Spinal cord (tissue), 10 donors: Measurements from ENCODE around the gene GALNT2. TPM values are rescaled to one million over a fixed set of nuclear protein-coding genes. Genes with fewer than 3 reads are reported as not detected.

Source experiments
- DNase-seq, 6 donors: peaks; one replicate each; pipeline versions ENCODE4 v3.0.0 to v3.0.0-alpha.2; 2013 to 2015; ENCODE audit warnings: low spot score in 6 of 6, low read depth in 4 of 6
- H3K27ac ChIP-seq: one replicate; pipeline ENCODE4 v1.5.1; 2013; ENCODE audit warnings: low read depth, low read length, control low read depth
- H3K27me3 ChIP-seq: one replicate; pipeline ENCODE4 v1.6.1; 2013; ENCODE audit warnings: low read length; ENCODE audit not compliant: control insufficient read depth, insufficient read depth
- H3K36me3 ChIP-seq: one replicate; pipeline ENCODE4 v1.6.1; 2013; ENCODE audit warnings: low read length; ENCODE audit not compliant: control insufficient read depth, insufficient read depth
- H3K4me1 ChIP-seq: one replicate; pipeline ENCODE4 v1.6.1; 2013; ENCODE audit warnings: low read length; ENCODE audit not compliant: control insufficient read depth, insufficient read depth
- H3K4me3 ChIP-seq: one replicate; pipeline ENCODE4 v1.5.1; 2013; ENCODE audit warnings: low read depth, low read length, control low read depth
- H3K9me3 ChIP-seq: one replicate; pipeline ENCODE4 v1.6.1; 2013; ENCODE audit warnings: low read length; ENCODE audit not compliant: control insufficient read depth, insufficient read depth
- WGBS: methylation state at CpG from one replicate; pipeline ENCODE4 v1.1.5; 2013; ENCODE audit warnings: missing lambda C conversion rate; ENCODE audit not compliant: insufficient coverage; 5-methylcytosine and 5-hydroxymethylcytosine counted together
- polyA plus RNA-seq, 2 donors: library from polyadenylated mRNA; unstranded; fragments of 120-200 nt; gene quantifications; one replicate each; pipeline ENCODE4 v1.2.1, GENCODE V29; 2013; ENCODE audit not compliant: insufficient read length in 2 of 2
- total RNA-seq, 2 donors: library from RNA; depleted of rRNA in 1 of 2; stranded (reverse); fragments of 120-200 nt in 1 of 2; fragments of >200 nt in 1 of 2; gene quantifications; one replicate each; pipeline versions ENCODE4 v1.2.3 to v1.2.4, GENCODE V29; 2013 to 2014
- donor health status: healthy.

GALNT2 gene
- total and polyA plus RNA-seq, 4 donors = 34.2 to 59.4 (median 47.7) TPM

DNA sequence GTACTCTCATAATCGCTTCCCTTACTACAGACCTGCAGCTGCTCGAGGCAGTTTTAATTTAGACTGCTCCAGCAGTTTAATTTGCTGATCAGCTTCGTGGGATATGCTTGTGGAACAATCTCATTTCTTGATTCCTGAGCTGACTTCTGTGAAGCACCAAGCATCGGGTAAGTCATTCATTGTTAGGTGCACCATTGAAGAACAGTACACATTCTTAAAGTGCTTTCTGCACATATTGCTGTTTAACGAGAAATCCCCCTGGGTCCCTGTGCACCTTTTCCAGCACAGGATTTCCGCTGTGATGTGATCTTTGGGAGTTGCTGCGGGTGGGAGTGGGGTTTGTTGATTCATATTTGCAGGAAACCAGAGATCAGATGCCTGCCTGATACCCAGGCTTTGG lies 9.1 kb downstream of the GALNT2 start:
- WGBS = 73% methylated on average over 5 of the region's 7 CpGs
- Histone ChIP-seq H3K36me3 (peaks cover 3% of the 10 kb centered on the region), H3K27ac (no peak overlapping the region), H3K9me3 (no peaks in the 10 kb centered on the region), H3K4me3 (no peak overlapping the region), H3K4me1 (peaks cover 46% of the 10 kb centered on the region), H3K27me3 (no peaks in the 10 kb centered on the region)
- DNase-seq = peak in 1 of 6 donors; percentile 57

DNA sequence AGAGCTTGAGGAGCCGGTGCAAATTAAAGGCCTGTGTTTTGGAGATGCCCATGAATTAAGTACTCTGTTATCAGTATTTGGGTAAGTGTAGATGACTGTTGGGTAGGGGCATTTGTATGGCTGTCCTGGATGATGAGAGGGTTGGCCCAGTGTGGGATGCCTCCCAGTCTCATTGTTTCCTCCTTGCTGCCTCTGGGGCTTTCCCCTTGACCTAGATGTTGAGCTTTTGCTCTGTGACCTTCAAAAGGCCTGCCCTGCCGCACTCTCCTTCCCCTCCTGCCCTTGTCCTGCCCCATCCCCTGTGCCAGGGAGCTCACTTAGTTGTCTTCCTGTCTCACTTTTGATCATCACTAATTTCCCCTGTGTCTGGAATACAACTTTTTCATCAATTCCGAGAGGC lies 10.0 kb downstream of the GALNT2 start:
- Histone ChIP-seq H3K4me1 (peaks cover 43% of the 10 kb centered on the region), H3K36me3 (peaks cover 3% of the 10 kb centered on the region), H3K9me3 (no peaks in the 10 kb centered on the region), H3K27ac (no peak overlapping the region), H3K4me3 (no peak overlapping the region), H3K27me3 (no peaks in the 10 kb centered on the region)
- 94% methylated on average over 3 of the region's 3 CpGs for WGBS
- DNase-seq = no peak

DNA sequence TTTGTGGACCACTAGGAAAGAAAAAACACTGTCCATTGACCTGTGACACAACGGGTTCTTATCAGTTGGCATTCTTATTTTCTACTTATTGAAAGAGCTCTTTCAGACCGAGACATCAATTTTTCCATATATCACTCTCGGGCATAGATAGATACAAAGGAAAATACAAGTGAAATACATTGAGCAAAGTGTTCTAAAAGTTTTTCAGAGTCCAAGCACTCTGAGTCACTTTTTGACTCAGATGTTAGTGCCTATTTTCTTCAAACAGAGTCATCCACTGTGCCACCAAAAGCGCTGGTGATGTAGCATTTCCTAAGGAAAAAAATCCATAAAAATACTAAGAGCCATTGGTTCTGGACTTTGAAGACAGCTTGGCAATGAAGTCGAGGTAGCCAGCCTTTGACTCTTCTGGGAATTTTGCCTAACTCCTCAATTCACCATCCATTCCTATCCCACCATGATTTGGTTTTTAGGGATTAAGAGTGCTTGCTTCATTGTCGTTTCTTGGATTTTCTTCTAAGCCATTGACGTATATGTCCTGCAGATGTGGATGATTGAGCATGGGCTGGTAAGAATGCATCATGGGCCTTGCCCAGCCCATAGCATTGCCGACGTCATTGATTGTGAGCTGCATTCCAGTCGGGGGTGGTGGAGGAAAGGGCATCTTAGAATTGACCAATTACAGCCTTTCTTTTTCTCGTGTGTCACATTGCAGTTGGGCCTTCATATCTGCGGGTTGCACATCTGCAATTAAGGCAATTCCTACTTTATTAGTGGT lies 10.6 kb downstream of the GALNT2 start:
- no peak for DNase-seq
- Histone ChIP-seq H3K4me1 (peaks cover 43% of the 10 kb centered on the region), H3K27me3 (no peaks in the 10 kb centered on the region), H3K36me3 (peaks cover 3% of the 10 kb centered on the region), H3K4me3 (no peak overlapping the region), H3K9me3 (no peaks in the 10 kb centered on the region), H3K27ac (no peak overlapping the region)
- 83% methylated on average over 5 of the region's 12 CpGs for WGBS

DNA sequence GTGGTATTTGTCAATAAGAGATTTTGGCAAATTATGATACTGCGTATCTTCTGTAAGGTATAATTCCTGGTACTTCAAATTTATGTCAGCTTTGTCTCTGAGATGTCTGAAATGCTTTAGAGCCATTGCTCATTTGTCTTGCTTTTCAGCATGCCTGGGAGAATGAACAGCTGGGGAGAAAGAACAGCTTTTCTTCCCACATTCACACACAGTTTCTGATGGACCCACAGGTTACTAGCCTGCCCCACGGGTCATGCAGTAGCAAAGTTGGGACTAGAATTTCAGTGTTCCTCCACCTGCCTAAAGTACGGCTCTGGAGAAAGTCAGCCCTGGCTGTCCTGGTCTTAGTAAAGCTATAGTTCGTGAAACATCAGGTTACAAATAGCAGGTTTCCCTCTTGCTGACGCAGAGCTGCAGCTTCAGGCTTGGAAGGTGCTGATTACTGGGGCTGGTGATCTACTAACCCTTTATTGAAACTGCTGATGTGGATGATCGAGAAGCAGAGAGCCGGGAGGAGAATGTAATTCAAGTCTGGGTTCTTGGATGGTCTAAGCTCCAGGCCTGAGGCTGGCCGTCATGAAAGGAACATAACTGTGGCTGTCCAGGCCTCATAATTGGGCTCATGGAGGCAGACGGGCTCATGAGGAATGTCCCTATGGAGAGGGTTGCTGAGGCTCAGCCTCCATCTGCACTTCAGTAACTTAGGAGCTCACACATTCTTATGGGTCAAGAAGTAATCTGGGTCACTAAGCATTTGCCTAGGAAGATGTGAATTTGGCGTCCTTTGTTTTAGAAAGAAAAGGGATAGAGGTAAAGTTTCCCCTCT lies 12.4 kb downstream of the GALNT2 start:
- no peaks in the 10 kb centered on the region for H3K27me3 ChIP-seq
- H3K27ac ChIP-seq = no peak overlapping the region
- WGBS = 66% methylated on average over 8 of the region's 10 CpGs
- no peak overlapping the region for H3K4me3 ChIP-seq
- DNase-seq = no peak
- peaks cover 36% of the 10 kb centered on the region for H3K4me1 ChIP-seq
- no peaks in the 10 kb centered on the region for H3K9me3 ChIP-seq
- H3K36me3 ChIP-seq = peaks cover 3% of the 10 kb centered on the region

DNA sequence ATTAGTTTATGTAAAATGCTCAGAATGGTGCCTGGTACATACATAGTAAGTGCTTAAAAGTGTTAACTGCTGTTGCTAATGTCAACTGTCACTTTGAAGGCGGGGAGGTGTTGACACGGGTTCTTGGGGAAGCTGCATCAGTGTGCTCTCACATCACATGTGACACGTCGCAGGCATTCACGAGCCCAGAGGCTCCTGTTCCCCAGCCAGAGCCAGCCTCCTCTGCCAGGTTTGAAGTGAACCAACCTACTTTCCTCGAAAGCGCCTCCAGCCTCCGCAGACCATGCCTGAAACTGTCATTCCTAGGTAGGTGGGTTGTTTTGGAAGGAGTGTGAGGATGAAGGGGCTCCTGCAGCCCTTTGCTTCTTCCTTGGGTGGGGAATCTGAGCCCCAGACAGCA lies 13.8 kb downstream of the GALNT2 start:
- Histone ChIP-seq H3K9me3 (no peaks in the 10 kb centered on the region), H3K4me1 (peaks cover 28% of the 10 kb centered on the region), H3K27ac (no peak overlapping the region), H3K36me3 (peaks cover 3% of the 10 kb centered on the region), H3K27me3 (no peaks in the 10 kb centered on the region), H3K4me3 (no peak overlapping the region)
- DNase-seq = no peak
- 91% methylated on average over 2 of the region's 8 CpGs for WGBS

DNA sequence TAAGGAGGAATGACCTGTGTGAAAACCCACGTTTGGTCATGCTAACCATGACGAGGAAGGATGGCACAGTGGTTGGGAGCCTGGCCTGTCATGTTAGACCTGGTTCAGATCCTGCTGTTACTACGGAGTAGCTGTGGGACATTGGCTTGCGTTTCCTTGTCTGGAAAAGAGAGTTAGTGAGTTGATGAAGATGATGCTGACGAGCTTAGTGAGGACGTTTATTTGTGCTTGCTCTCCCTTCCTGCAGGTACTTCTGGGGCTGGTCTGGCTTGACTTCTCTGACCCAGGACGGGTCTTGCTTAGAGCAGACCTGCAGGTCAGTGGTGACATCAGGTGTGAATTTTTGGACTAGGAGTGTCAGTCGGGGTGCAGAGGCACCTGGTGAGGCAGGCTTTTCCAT lies 14.7 kb downstream of the GALNT2 start:
- no peak overlapping the region for H3K27ac ChIP-seq
- no peaks in the 10 kb centered on the region for H3K27me3 ChIP-seq
- peaks cover 25% of the 10 kb centered on the region for H3K4me1 ChIP-seq
- DNase-seq = no peak
- no peak overlapping the region for H3K4me3 ChIP-seq
- WGBS = 85% methylated on average over 8 of the region's 8 CpGs
- H3K9me3 ChIP-seq = no peaks in the 10 kb centered on the region
- peaks cover 3% of the 10 kb centered on the region for H3K36me3 ChIP-seq

DNA sequence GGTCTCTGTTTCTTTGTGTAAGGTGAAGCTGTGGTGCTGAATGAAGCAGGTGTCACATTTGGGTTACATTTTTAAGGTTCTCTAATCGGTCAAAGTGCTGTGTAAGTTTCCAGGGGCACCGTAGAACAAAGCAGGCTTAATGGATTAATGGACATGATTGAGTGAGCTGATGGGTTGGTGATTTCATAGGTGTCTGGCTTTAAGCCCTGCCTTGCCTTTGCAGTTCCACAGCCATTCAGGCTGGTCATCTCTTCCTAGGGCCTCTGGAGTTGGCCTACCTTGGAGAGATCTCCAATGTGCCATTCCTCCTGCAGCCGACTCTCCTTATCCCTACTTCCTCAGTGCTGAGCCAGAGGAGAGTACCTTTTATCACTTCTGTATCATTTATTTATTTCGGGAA lies 15.2 kb downstream of the GALNT2 start:
- no peak for DNase-seq
- WGBS = 85% methylated on average over 2 of the region's 4 CpGs
- Histone ChIP-seq H3K4me3 (no peak overlapping the region), H3K4me1 (peaks cover 25% of the 10 kb centered on the region), H3K27me3 (no peaks in the 10 kb centered on the region), H3K27ac (no peak overlapping the region), H3K9me3 (no peaks in the 10 kb centered on the region), H3K36me3 (peaks cover 3% of the 10 kb centered on the region)

DNA sequence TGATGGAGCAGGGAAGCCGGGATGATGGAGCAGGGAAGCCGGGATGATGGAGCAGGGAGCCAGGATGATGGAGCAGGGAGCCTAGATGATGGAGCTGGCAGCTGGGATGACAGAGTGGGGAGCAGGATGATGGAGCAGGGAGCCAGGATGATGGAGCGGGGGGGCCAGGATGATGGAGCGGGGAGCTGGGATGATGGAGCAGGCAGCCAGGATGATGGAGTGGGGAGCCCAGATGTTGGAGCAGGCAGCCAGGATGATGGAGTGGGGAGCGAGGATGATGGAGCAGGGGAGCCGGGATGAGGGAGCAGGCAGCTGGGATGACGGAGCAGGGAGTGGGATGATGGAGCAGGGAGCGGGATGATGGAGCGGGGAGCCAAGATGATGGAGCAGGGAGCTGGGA lies 16.0 kb downstream of the GALNT2 start:
- no peak for DNase-seq
- 100% methylated on average over 9 of the region's 9 CpGs for WGBS
- Histone ChIP-seq H3K36me3 (peaks cover 3% of the 10 kb centered on the region), H3K4me1 (peaks cover 22% of the 10 kb centered on the region), H3K27ac (no peak overlapping the region), H3K27me3 (no peaks in the 10 kb centered on the region), H3K9me3 (no peaks in the 10 kb centered on the region), H3K4me3 (no peak overlapping the region)

DNA sequence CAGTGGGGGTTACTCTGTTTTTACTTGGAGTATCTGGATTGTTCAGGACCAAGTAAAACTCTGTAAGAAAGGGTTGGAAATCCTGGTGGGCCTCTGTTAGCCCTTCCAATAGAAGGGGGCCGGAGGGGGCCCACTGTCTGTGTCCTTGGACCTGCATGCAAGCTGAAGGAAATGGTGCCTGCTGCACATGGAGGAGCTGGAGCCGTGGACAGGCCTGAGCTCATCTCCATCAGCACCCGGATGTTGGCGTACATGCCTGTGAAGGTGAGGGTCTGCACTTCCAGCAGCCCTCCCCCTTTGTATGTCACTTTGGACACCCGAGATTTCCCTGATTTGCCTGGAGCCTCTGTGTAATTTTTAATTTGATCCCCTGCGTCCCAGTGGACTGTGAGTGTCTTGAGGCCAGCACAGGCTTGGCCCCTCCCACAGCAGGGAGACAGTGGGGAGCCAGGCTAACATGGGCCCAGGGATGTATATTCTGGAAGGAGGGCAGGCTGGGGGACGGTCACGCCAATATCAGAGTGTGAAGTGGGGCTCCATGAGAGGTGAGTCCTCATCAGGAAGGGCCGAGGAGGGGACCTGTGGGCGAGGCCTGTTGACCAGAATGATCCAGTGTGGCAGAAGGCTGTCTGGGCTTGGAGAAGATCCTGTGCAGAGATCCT lies 16.8 kb downstream of the GALNT2 start:
- Histone ChIP-seq H3K4me1 (peaks cover 22% of the 10 kb centered on the region), H3K9me3 (no peaks in the 10 kb centered on the region), H3K36me3 (peaks cover 3% of the 10 kb centered on the region), H3K27ac (no peak overlapping the region), H3K27me3 (no peaks in the 10 kb centered on the region), H3K4me3 (no peak overlapping the region)
- WGBS = 82% methylated on average over 10 of the region's 10 CpGs
- DNase-seq = no peak
